Smooth muscle cell (in vitro differentiated cells): ENCODE measurements around the gene TMEM86B. TPM values are rescaled to one million over a fixed set of nuclear protein-coding genes. Genes with fewer than 3 reads are reported as not detected.

ENCODE experiments used
- DNase-seq: peaks from one replicate; lab custom pipeline; 2025; ENCODE audit not compliant: unreplicated experiment; lab: John Stamatoyannopoulos, UW
- H2AFZ ChIP-seq: fragments of 200-600 bp; sonication (generic); 2 replicates; pipeline ENCODE4 v1.6.0; 2016; ENCODE audit warnings: antibody characterized with exemption, low read depth, mild to moderate bottlenecking
- H3F3A ChIP-seq: fragments of 200-600 bp; sonication (generic); 2 replicates; pipeline ENCODE4 v1.6.0; 2017; ENCODE audit warnings: antibody characterized with exemption, low read depth
- H3K27ac ChIP-seq: fragments of 200-600 bp; sonication (generic); 2 replicates; pipeline ENCODE4 v1.5.1; 2016; ENCODE audit warnings: low read depth, mild to moderate bottlenecking
- H3K27me3 ChIP-seq: fragments of 200-600 bp; sonication (generic); 2 replicates; pipeline ENCODE4 v1.6.1; 2016; ENCODE audit warnings: low read depth, mild to moderate bottlenecking
- H3K36me3 ChIP-seq: fragments of 200-600 bp; sonication (generic); 2 replicates; pipeline ENCODE4 v1.5.1; 2016; ENCODE audit warnings: low read depth
- H3K4me1 ChIP-seq: fragments of 200-600 bp; sonication (generic); 2 replicates; pipeline ENCODE4 v1.5.1; 2016; ENCODE audit warnings: low read depth
- H3K4me2 ChIP-seq: fragments of 200-600 bp; sonication (generic); 2 replicates; pipeline ENCODE4 v1.6.0; 2016; ENCODE audit warnings: mild to moderate bottlenecking
- H3K4me3 ChIP-seq: fragments of 200-600 bp; sonication (generic); 2 replicates; pipeline ENCODE4 v1.5.1; 2016; ENCODE audit warnings: mild to moderate bottlenecking
- H3K79me2 ChIP-seq: fragments of 200-600 bp; sonication (generic); 2 replicates; pipeline ENCODE4 v1.6.0; 2016; ENCODE audit warnings: low read depth, mild to moderate bottlenecking
- H3K9ac ChIP-seq: fragments of 200-600 bp; sonication (generic); 2 replicates; pipeline ENCODE4 v1.6.0; 2016; ENCODE audit warnings: low read depth
- H3K9me3 ChIP-seq: fragments of 200-600 bp; sonication (generic); replicated peaks from 2 replicates; pipeline ENCODE4 v1.5.1; 2016; ENCODE audit warnings: low read depth
- H4K20me1 ChIP-seq: fragments of 200-600 bp; sonication (generic); 2 replicates; pipeline ENCODE4 v1.6.0; 2016; ENCODE audit warnings: low read depth
- WGBS: methylation state at CpG from one replicate; pipeline ENCODE4 v1.1.7; 2016; ENCODE audit warnings: low lambda C conversion rate; 5-methylcytosine and 5-hydroxymethylcytosine counted together
- polyA plus RNA-seq: library from polyadenylated mRNA; unstranded; fragments of >200 nt; fragmentation: Nextera tagmentation; extraction: Ambion mirVana; gene quantifications from 2 replicates; pipeline ENCODE4 v1.2.1, GENCODE V29; 2016
- total RNA-seq: library from RNA; depleted of rRNA; stranded (reverse); fragments of >200 nt; gene quantifications from 2 replicates; pipeline ENCODE4 v1.2.3, GENCODE V29; 2014
- TF ChIP-seq, protein P1 (sequence below): fragments of 200-600 bp; sonication (generic); IDR thresholded peaks from 2 replicates; pipeline ENCODE4 v1.5.1; 2017; ENCODE audit warnings: borderline replicate concordance, mild to moderate bottlenecking, antibody characterized with exemption; ENCODE audit not compliant: insufficient read depth, poor library complexity, severe bottlenecking

The TMEM86B gene
- total and polyA plus RNA-seq, 2 experiments from 2014 or later, result 2.1 to 2.6 TPM

DNA sequence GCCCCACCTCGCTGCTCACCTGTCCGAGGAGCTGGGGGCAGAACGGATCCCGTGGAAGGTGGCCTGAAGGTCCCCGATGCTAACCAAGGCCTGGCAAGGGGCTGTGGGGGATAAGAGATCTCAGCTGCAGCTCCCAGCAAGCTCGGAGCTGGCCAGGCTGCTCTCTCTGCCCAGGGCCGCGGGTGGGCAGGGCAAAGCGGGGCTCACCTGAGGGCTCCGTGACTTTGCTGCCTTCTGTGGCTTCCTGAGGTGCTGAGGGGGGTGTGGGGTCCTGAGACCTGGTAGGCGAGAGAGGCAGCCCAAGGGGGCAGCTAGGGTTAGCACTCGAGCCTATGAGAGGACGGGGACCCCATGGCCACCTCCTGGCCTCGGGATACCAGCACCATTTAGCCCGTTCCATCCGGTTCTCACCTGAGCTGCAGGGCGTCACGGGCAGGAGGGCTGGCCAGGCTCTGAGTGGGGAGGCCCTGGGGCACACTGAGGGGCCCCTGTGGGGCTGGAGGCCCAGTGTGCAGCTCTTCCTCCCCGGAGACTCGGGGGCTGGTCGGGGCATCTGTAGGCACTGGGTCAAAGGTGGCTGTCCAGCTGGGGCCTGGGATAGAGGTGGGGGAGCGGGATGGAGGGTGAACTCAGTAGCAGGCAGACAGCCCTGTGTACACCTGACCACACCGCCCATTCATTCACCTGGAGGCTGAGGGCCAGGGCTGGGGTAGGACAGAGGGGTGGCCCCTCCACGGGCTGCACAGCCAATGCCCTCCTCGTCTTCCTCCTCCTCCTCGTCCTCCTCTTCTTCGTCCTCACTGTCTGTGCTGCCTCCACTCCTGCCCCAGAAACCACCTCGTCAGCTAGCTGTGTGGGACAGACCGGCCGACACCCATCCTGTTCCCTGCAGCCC, 3.1 kb upstream of the TMEM86B start:
- Histone ChIP-seq H3K4me2 (no peak overlapping the region), H3K4me3 (no peak overlapping the region), H3K27me3 (no peaks in the 10 kb centered on the region), H4K20me1 (peaks cover 41% of the 10 kb centered on the region), H3K9ac (no peak overlapping the region), H3K9me3 (no peaks in the 10 kb centered on the region), H3K79me2 (no peaks in the 10 kb centered on the region), H3F3A (no peaks in the 10 kb centered on the region), H2AFZ (no peak overlapping the region), H3K27ac (no peak overlapping the region), H3K36me3 (no peaks in the 10 kb centered on the region), H3K4me1 (no peaks in the 10 kb centered on the region)
- TF ChIP-seq, protein P1, sequence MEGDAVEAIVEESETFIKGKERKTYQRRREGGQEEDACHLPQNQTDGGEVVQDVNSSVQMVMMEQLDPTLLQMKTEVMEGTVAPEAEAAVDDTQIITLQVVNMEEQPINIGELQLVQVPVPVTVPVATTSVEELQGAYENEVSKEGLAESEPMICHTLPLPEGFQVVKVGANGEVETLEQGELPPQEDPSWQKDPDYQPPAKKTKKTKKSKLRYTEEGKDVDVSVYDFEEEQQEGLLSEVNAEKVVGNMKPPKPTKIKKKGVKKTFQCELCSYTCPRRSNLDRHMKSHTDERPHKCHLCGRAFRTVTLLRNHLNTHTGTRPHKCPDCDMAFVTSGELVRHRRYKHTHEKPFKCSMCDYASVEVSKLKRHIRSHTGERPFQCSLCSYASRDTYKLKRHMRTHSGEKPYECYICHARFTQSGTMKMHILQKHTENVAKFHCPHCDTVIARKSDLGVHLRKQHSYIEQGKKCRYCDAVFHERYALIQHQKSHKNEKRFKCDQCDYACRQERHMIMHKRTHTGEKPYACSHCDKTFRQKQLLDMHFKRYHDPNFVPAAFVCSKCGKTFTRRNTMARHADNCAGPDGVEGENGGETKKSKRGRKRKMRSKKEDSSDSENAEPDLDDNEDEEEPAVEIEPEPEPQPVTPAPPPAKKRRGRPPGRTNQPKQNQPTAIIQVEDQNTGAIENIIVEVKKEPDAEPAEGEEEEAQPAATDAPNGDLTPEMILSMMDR, result no peak
- no peak for DNase-seq
- 98% methylated on average over 30 of the region's 30 CpGs for WGBS

DNA sequence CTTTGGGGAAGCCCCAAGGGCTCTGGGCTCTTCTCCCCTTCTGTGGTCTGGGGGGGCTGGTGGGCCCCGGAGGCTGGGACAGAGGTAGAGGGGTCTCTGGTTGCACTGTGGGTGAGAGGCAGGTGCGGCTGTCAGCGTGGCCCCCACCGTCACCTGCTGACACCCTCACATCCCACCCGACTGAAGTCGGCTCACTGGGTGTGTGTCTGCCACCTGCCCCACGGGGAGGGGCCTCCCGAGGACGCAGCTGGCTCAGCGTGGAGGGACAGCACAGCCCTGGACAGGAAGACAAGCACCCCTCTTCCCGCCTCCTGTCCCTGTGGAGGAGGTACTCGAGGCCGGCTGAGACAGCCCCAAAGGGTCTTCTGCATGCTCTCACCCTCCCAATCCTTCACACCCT, 2.2 kb upstream of the TMEM86B start:
- TF ChIP-seq, protein P1, result no peak
- H3K9ac ChIP-seq, result no peak overlapping the region
- H3K79me2 ChIP-seq, result no peaks in the 10 kb centered on the region
- peaks cover 41% of the 10 kb centered on the region for H4K20me1 ChIP-seq
- H3K4me1 ChIP-seq, result no peaks in the 10 kb centered on the region
- no peaks in the 10 kb centered on the region for H3K9me3 ChIP-seq
- no peak overlapping the region for H3K4me2 ChIP-seq
- no peaks in the 10 kb centered on the region for H3F3A ChIP-seq
- DNase-seq, result no peak
- H3K36me3 ChIP-seq, result no peaks in the 10 kb centered on the region
- H2AFZ ChIP-seq, result no peak overlapping the region
- no peaks in the 10 kb centered on the region for H3K27me3 ChIP-seq
- 98% methylated on average over 11 of the region's 13 CpGs for WGBS
- no peak overlapping the region for H3K4me3 ChIP-seq
- H3K27ac ChIP-seq, result no peak overlapping the region

DNA sequence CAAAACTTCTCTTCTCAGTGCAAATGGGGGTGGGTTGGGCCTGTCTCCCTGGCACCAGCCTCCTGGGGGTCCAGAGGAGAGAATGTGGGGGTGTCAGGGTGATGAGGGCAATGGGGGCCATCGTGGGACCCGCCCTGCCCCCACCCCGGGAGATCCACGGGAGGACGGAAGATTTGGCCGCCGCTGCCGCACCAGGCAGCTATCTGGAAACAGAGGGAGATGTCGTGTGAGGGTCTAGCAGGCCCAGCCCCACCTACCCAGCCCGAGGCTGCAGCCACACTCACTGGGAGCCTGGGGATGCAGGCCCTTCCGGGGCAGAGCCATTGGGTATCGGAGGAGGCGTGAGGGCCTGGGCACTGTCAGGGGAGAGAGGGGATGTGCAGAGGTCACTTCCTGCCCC, 1.8 kb upstream of the TMEM86B start:
- 96% methylated on average over 12 of the region's 13 CpGs for WGBS
- TF ChIP-seq, protein P1, result no peak
- H2AFZ ChIP-seq, result no peak overlapping the region
- no peak overlapping the region for H3K27ac ChIP-seq
- H3K36me3 ChIP-seq, result no peaks in the 10 kb centered on the region
- peaks cover 41% of the 10 kb centered on the region for H4K20me1 ChIP-seq
- no peaks in the 10 kb centered on the region for H3K4me1 ChIP-seq
- no peak overlapping the region for H3K9ac ChIP-seq
- no peak for DNase-seq
- H3F3A ChIP-seq, result no peaks in the 10 kb centered on the region
- no peak overlapping the region for H3K4me3 ChIP-seq
- H3K9me3 ChIP-seq, result no peaks in the 10 kb centered on the region
- H3K27me3 ChIP-seq, result no peaks in the 10 kb centered on the region
- no peak overlapping the region for H3K4me2 ChIP-seq
- H3K79me2 ChIP-seq, result no peaks in the 10 kb centered on the region

DNA sequence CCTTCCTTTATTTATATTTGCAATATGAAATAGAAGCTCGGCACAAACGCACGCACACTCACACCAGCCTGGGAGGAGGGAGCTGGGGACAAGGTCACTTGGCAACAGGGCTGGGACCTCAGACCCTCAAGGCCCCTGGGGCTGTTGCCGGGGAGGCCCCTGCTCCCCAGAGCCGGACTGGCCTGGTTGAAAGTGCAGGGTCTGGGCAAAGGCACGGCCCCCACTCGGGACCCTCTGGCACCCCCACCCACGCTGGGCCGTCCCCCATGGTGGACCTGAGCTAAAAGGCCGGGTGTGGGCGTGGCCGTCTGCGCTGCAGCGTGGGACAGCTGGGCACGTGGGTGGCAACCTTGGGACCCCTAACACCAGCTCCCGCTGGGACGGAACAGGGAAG, 1.2 kb upstream of the TMEM86B start:
- H3K27ac ChIP-seq, result no peak overlapping the region
- H3K9ac ChIP-seq, result no peak overlapping the region
- no peak for DNase-seq
- 95% methylated on average over 13 of the region's 17 CpGs for WGBS
- H3K36me3 ChIP-seq, result no peaks in the 10 kb centered on the region
- H3K79me2 ChIP-seq, result no peaks in the 10 kb centered on the region
- no peak overlapping the region for H3K4me3 ChIP-seq
- no peaks in the 10 kb centered on the region for H3K4me1 ChIP-seq
- no peak overlapping the region for H3K4me2 ChIP-seq
- H3F3A ChIP-seq, result no peaks in the 10 kb centered on the region
- H3K9me3 ChIP-seq, result no peaks in the 10 kb centered on the region
- TF ChIP-seq, protein P1, result no peak
- no peak overlapping the region for H2AFZ ChIP-seq
- no peaks in the 10 kb centered on the region for H3K27me3 ChIP-seq
- peaks cover 40% of the 10 kb centered on the region for H4K20me1 ChIP-seq
